Subcutaneous abdominal adipose tissue (tissue), 5 donors: Measurements from ENCODE around the gene KCNMA1.

Experiments used
- H3K27ac ChIP-seq: one replicate; pipeline ENCODE4 v1.7.0; 2013; ENCODE audit warnings: low read depth, mild to moderate bottlenecking, inconsistent platforms, low read length, moderate library complexity
- H3K27me3 ChIP-seq, 5 donors: one replicate each; pipeline ENCODE4 v1.7.0; 2013; ENCODE audit warnings: low read length in 5 of 5, inconsistent platforms in 1 of 5; ENCODE audit not compliant: control insufficient read depth in 5 of 5, insufficient read depth in 4 of 5
- H3K36me3 ChIP-seq, 5 donors: one replicate each; pipeline ENCODE4 v1.7.0; 2013; ENCODE audit warnings: low read length in 5 of 5; ENCODE audit not compliant: control insufficient read depth in 5 of 5, insufficient read depth in 5 of 5
- H3K4me1 ChIP-seq, 5 donors: one replicate each; pipeline ENCODE4 v1.7.0; 2013; ENCODE audit warnings: low read length in 5 of 5, mild to moderate bottlenecking in 3 of 5, moderate library complexity in 1 of 5; ENCODE audit not compliant: control insufficient read depth in 5 of 5, insufficient read depth in 5 of 5
- H3K4me3 ChIP-seq, 5 donors: one replicate each; pipeline ENCODE4 v1.7.0; 2013; ENCODE audit warnings: low read length in 5 of 5, low read depth in 1 of 5
- H3K9ac ChIP-seq, 5 donors: one replicate each; pipeline ENCODE4 v1.7.0; 2013; ENCODE audit warnings: low read length in 5 of 5, mild to moderate bottlenecking in 4 of 5, moderate library complexity in 3 of 5
- H3K9me3 ChIP-seq, 5 donors: one replicate each; pipeline ENCODE4 v1.7.0; 2013; ENCODE audit warnings: low read length in 5 of 5; ENCODE audit not compliant: control insufficient read depth in 5 of 5
- donor health status: healthy.
- donor health status: healthy.
- donor health status: healthy.
- donor health status: healthy.
- donor health status: healthy.

The KCNMA1 gene

DNA sequence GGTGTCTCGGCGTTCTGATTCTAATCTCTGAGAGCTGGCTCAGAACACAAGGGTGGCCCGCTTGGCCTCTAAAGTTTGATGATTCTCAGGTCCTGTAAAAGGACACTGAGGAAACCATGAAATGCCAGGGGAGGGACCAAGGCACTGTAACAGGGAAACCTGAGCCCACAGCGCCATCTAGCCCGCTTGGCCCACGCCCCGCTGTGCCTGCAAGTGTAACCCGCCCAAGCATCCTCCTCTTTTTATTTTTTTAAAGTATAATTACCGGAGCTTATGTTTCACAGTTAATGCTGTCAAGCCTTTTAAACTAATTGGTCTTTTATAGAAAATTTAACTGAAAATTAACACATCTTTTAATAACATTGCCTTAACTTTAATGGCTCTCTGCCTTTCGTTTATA, 734.7 kb downstream of the KCNMA1 start:
- Histone ChIP-seq H3K36me3 (peaks cover 0 to 3% (median 0%) of the 10 kb centered on the region in 5 donors), H3K9ac (no peak overlapping the region), H3K27ac (no peak overlapping the region), H3K4me3 (no peak overlapping the region), H3K4me1 (no peaks in the 10 kb centered on the region), H3K9me3 (no peaks in the 10 kb centered on the region), H3K27me3 (no peaks in the 10 kb centered on the region)

- Histone ChIP-seq H3K9ac (no peak overlapping the region), H3K27me3 (no peaks in the 10 kb centered on the region), H3K9me3 (peaks cover 0 to 2% (median 0%) of the 10 kb centered on the region in 5 donors), H3K4me3 (no peak overlapping the region), H3K36me3 (peaks cover 0 to 3% (median 0%) of the 10 kb centered on the region in 5 donors), H3K27ac (no peak overlapping the region), H3K4me1 (no peaks in the 10 kb centered on the region)
Observed at GRCh38 chr10:76901701-76902100, 735.9 kb downstream of the KCNMA1 start.

DNA sequence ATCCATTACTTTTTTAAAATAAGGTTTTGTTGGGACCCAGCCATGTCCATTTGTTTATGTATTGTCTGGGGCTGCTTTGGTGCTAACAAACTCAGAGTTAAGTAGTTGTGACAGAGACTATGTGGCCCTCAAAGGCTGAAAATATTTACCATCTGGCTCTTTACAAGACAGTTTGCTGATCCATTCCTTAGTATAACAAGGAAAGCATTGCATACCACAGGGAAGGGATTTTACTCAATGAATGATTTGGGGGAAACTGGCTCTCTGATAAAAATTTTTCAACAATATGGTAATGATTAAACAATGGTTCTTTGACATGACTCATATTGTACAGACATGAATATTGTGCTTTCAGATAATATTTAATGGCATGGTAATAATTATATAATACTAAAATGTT, 738.1 kb downstream of the KCNMA1 start:
- no peak overlapping the region for H3K27ac ChIP-seq
- no peaks in the 10 kb centered on the region for H3K27me3 ChIP-seq
- H3K4me3 ChIP-seq: no peak overlapping the region
- H3K4me1 ChIP-seq: no peaks in the 10 kb centered on the region
- peaks cover 0 to 2% (median 0%) of the 10 kb centered on the region in 5 donors for H3K9me3 ChIP-seq
- H3K36me3 ChIP-seq: peaks cover 0 to 3% (median 0%) of the 10 kb centered on the region in 5 donors
- no peak overlapping the region for H3K9ac ChIP-seq

GRCh38 chr10:76892766-76893479, 744.7 kb downstream of the KCNMA1 start:
- Histone ChIP-seq H3K36me3 (no peaks in the 10 kb centered on the region), H3K9ac (no peak overlapping the region), H3K4me1 (peaks cover 0 to 8% (median 4%) of the 10 kb centered on the region in 5 donors), H3K4me3 (no peak overlapping the region), H3K27me3 (no peaks in the 10 kb centered on the region), H3K27ac (no peak overlapping the region), H3K9me3 (peaks cover 0 to 2% (median 0%) of the 10 kb centered on the region in 5 donors)

DNA sequence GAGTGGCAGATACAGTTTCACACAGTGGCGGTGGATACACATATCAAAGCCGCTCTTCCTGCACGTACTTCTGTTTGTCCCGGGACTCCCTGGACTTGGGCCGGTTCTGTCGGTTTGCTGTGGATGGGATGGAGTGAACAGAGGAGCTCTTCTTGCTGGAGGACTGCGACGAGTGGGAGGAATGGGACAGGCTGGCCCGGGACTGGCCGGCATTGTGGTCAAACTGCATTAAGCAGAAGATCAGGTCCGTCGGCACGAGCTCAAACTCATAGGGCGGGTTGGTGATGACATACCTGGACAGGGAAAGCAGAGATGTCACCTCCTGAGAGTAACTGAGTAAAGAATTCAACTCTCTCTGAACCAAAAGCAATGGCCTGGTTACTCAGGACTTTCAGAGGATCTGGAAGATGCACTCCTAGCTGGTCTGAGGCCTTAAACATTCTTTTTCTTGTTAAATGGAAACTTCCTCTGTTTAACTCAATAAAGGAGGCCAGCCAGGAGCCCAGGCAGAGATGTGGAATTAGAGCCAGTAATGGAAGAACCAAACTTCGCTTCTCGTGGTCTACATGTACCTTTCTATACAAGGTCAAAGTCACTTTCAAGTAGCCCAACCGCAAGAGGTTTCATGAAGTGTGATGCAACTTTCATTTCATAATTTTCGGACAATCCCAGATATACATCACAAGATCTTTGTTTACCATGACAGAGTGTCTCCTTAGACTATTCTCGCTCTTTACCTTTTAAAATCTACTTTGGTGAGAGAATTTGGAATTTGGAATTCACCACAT, 750.2 kb downstream of the KCNMA1 start:
- H3K27ac ChIP-seq: no peak overlapping the region
- no peak overlapping the region for H3K9ac ChIP-seq

GRCh38 chr10:76885816-76886215, 751.8 kb downstream of the KCNMA1 start:
- no peak overlapping the region for H3K27ac ChIP-seq
- H3K9ac ChIP-seq: no peak overlapping the region
- peaks cover 0 to 15% (median 8%) of the 10 kb centered on the region in 5 donors for H3K4me1 ChIP-seq
- H3K27me3 ChIP-seq: no peaks in the 10 kb centered on the region
- H3K9me3 ChIP-seq: no peaks in the 10 kb centered on the region
- H3K36me3 ChIP-seq: no peaks in the 10 kb centered on the region
- H3K4me3 ChIP-seq: no peak overlapping the region

More for the DNA sequence above, 750.2 kb downstream of the KCNMA1 start:
- Histone ChIP-seq H3K4me3 (no peak overlapping the region), H3K9me3 (no peaks in the 10 kb centered on the region), H3K4me1 (peaks cover 0 to 8% (median 2%) of the 10 kb centered on the region in 5 donors), H3K27me3 (no peaks in the 10 kb centered on the region), H3K36me3 (no peaks in the 10 kb centered on the region)

- no peaks in the 10 kb centered on the region for H3K27me3 ChIP-seq
- H3K36me3 ChIP-seq: no peaks in the 10 kb centered on the region
- H3K4me3 ChIP-seq: no peak overlapping the region
- no peak overlapping the region for H3K9ac ChIP-seq
- peaks cover 0 to 15% (median 8%) of the 10 kb centered on the region in 5 donors for H3K4me1 ChIP-seq
- no peaks in the 10 kb centered on the region for H3K9me3 ChIP-seq
- H3K27ac ChIP-seq: no peak overlapping the region
Observed at GRCh38 chr10:76884673-76885275, 752.8 kb downstream of the KCNMA1 start.

DNA sequence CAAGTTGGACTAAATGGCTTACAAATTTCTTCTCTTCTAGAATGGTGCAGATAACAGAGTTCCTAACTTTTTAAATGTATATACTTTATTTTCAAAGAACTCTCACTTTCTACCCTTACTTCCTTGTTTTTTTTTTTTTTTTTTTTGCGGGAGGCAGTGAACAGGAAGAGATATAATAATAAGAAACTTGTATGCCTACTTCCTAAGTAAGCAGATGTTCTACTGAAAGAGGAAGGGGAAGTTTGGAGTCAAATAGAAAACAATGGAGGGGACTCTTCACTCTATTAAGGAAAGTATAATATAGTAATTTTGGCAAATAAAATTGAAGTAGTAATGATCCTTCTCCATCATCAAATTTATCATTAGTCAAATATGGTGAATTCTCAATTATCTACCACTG, 754.0 kb downstream of the KCNMA1 start:
- H3K9me3 ChIP-seq: no peaks in the 10 kb centered on the region
- no peak overlapping the region for H3K27ac ChIP-seq
- peaks cover 0 to 22% (median 8%) of the 10 kb centered on the region in 5 donors for H3K4me1 ChIP-seq
- H3K9ac ChIP-seq: no peak overlapping the region
- H3K36me3 ChIP-seq: no peaks in the 10 kb centered on the region
- H3K27me3 ChIP-seq: no peaks in the 10 kb centered on the region
- no peak overlapping the region for H3K4me3 ChIP-seq

GRCh38 chr10:76882796-76883195, 754.8 kb downstream of the KCNMA1 start:
- Histone ChIP-seq H3K9me3 (no peaks in the 10 kb centered on the region), H3K9ac (no peak overlapping the region), H3K4me3 (no peak overlapping the region), H3K4me1 (peaks cover 0 to 22% (median 8%) of the 10 kb centered on the region in 5 donors), H3K27me3 (peaks cover 0 to 2% (median 0%) of the 10 kb centered on the region in 5 donors), H3K36me3 (no peaks in the 10 kb centered on the region), H3K27ac (no peak overlapping the region)

- Histone ChIP-seq H3K9me3 (no peaks in the 10 kb centered on the region), H3K27ac (no peak overlapping the region)
Observed at GRCh38 chr10:76882245-76882644, 755.4 kb downstream of the KCNMA1 start.

More at GRCh38 chr10:76882245-76882644, 755.4 kb downstream of the KCNMA1 start:
- Histone ChIP-seq H3K4me3 (no peak overlapping the region), H3K36me3 (no peaks in the 10 kb centered on the region), H3K9ac (no peak overlapping the region), H3K4me1 (peaks cover 0 to 22% (median 8%) of the 10 kb centered on the region in 5 donors), H3K27me3 (peaks cover 0 to 2% (median 0%) of the 10 kb centered on the region in 5 donors)
